HCT116 (cell line): ENCODE data around the gene AUTS2. TPM values are rescaled to one million over a fixed set of nuclear protein-coding genes. Genes with fewer than 3 reads are reported as not detected.

ENCODE experiments used
- ATAC-seq: fragments of 200-7000 bp; cut with Tn5 transposase; 2 replicates; pipeline ENCODE4 v1.9.1; 2020; ENCODE audit warnings: mild to moderate bottlenecking, moderate library complexity
- BruUV-seq: library from RNA; stranded (reverse); fragments of 400-500 nt; replicated peaks from 2 replicates; lab custom pipeline; 2021; lab: Mats Ljungman, UMichigan
- CTCF ChIA-PET: fragments of 300-600 bp; sonication (Branson Sonifier 250); formaldehyde crosslinking; loops from one replicate; lab custom pipeline; 2021; ENCODE audit warnings: antibody characterized with exemption; lab: Charles Lee
- POLR2A ChIA-PET: fragments of 300-600, 350-600 bp; sonication (Branson Sonifier 250); formaldehyde crosslinking; loops from one replicate; lab custom pipeline; 2021; ENCODE audit warnings: antibody characterized with exemption; lab: Charles Lee
- RAD21 ChIA-PET, 2 experiments: fragments of 300-600 bp; sonication (Branson Sonifier 250); formaldehyde crosslinking; loops; one replicate each; lab custom pipeline; 2023; ENCODE audit warnings: low total read pairs in 2 of 2; ENCODE audit not compliant: uncharacterized antibody in 2 of 2, unreplicated experiment in 2 of 2, low non-redundant PET in 1 of 2; lab: Charles Lee
- DNase-seq: peaks from one replicate; pipeline ENCODE4 v3.0.0-alpha.2; 2010; ENCODE audit warnings: low read depth, low spot score
- H2AFZ ChIP-seq: fragments of 200-600 bp; shearing (Covaris generic), sonication (generic); 2 replicates; pipeline ENCODE4 v1.6.1; 2017; ENCODE audit warnings: low read depth, mixed run types, mixed read lengths, antibody characterized with exemption, low read length; ENCODE audit not compliant: poor library complexity, severe bottlenecking
- H3K27ac ChIP-seq: 2 replicates; pipeline ENCODE4 v1.5.1; 2012; ENCODE audit warnings: low read depth, low read length
- H3K27me3 ChIP-seq: fragments of 200-600 bp; sonication (generic); 2 replicates; pipeline ENCODE4 v1.6.1; 2016; ENCODE audit warnings: mixed run types, low read length, mixed read lengths; ENCODE audit not compliant: insufficient read depth
- H3K36me3 ChIP-seq, 2 experiments: fragments of 200-500 bp in 1 of 2; fragments of 200-600 bp in 1 of 2; sonication (Bioruptor generic) in 1 of 2; sonication (generic) in 1 of 2; 2 replicates each; pipeline versions ENCODE4 v1.5.1 to v1.6.1; 2014 to 2016; ENCODE audit warnings: low read length in 2 of 2, inconsistent platforms in 1 of 2, mixed read lengths in 1 of 2, mixed run types in 1 of 2; ENCODE audit not compliant: insufficient read depth in 2 of 2, control insufficient read depth in 1 of 2
- H3K4me1 ChIP-seq, 2 experiments: fragments of 200-600 bp in 1 of 2; sonication (generic) in 1 of 2; 2 replicates each; pipeline versions ENCODE4 v1.5.1 to v1.6.1; 2012 to 2017; ENCODE audit warnings: low read length in 2 of 2, inconsistent platforms in 1 of 2, mild to moderate bottlenecking in 1 of 2, mixed read lengths in 1 of 2, mixed run types in 1 of 2, moderate library complexity in 1 of 2; ENCODE audit not compliant: insufficient read depth in 2 of 2, control insufficient read depth in 1 of 2
- H3K4me2 ChIP-seq: fragments of 200-600 bp; sonication (generic); 2 replicates; pipeline ENCODE4 v1.6.1; 2017; ENCODE audit warnings: mixed run types, low read length, mixed read lengths
- H3K4me3 ChIP-seq, 2 experiments: fragments of 200-600 bp in 1 of 2; sonication (generic) in 1 of 2; replicated peaks in 1 of 2; 2 replicates each; pipeline ENCODE4 v1.5.1; 2011 to 2016; ENCODE audit warnings: low read length in 2 of 2, control low read depth in 1 of 2, low read depth in 1 of 2, mild to moderate bottlenecking in 1 of 2, mixed read lengths in 1 of 2, mixed run types in 1 of 2
- H3K79me2 ChIP-seq: fragments of 200-600 bp; sonication (generic); 2 replicates; pipeline ENCODE4 v1.6.1; 2017; ENCODE audit warnings: mild to moderate bottlenecking, mixed run types, low read length, moderate library complexity, mixed read lengths; ENCODE audit not compliant: insufficient read depth
- H3K9ac ChIP-seq: fragments of 200-600 bp; sonication (generic); 2 replicates; pipeline ENCODE4 v1.6.1; 2016; ENCODE audit warnings: low read length, mixed read lengths
- H3K9me2 ChIP-seq: fragments of 200-600 bp; sonication (generic), shearing (Covaris generic); 2 replicates; pipeline ENCODE4 v1.6.1; 2017; ENCODE audit warnings: mixed run types, mild to moderate bottlenecking, moderate library complexity; ENCODE audit not compliant: insufficient read depth
- H3K9me3 ChIP-seq, 2 experiments: fragments of 200-500 bp in 1 of 2; fragments of 200-600 bp in 1 of 2; sonication (Bioruptor generic) in 1 of 2; sonication (generic) in 1 of 2; 2 replicates each; pipeline ENCODE4 v1.6.1; 2014 to 2017; ENCODE audit warnings: low read length in 2 of 2, mixed read lengths in 2 of 2, inconsistent platforms in 1 of 2, low read depth in 1 of 2, mild to moderate bottlenecking in 1 of 2, mixed run types in 1 of 2, moderate library complexity in 1 of 2; ENCODE audit not compliant: control insufficient read depth in 1 of 2, insufficient read depth in 1 of 2
- H4K20me1 ChIP-seq: fragments of 200-600 bp; sonication (generic), shearing (Covaris generic); 2 replicates; pipeline ENCODE4 v1.6.1; 2017; ENCODE audit warnings: mixed run types, mild to moderate bottlenecking, moderate library complexity; ENCODE audit not compliant: insufficient read depth
- CEBPB ChIP-seq: IDR thresholded peaks from 2 replicates; pipeline ENCODE4 v1.6.1; 2012; ENCODE audit warnings: low read depth
- CTCF ChIP-seq, 3 experiments: fragments of 200-600 bp in 1 of 3; sonication (generic) in 1 of 3; IDR thresholded peaks in 2 of 3; conservative IDR thresholded peaks in 1 of 3; 2 replicates each; pipeline ENCODE4 v1.5.1; 2012 to 2017; ENCODE audit warnings: low read depth in 2 of 3, low read length in 2 of 3, antibody characterized with exemption in 1 of 3, borderline replicate concordance in 1 of 3, control low read depth in 1 of 3, mild to moderate bottlenecking in 1 of 3, mixed read lengths in 1 of 3, mixed run types in 1 of 3, moderate library complexity in 1 of 3; ENCODE audit not compliant: insufficient read depth in 1 of 3
- EGR1 ChIP-seq: IDR thresholded peaks from 2 replicates; pipeline ENCODE4 v1.6.1; 2012; ENCODE audit warnings: low read depth
- ELF1 ChIP-seq: IDR thresholded peaks from 2 replicates; pipeline ENCODE4 v1.6.1; 2012; ENCODE audit warnings: low read depth, borderline replicate concordance
- EZH2 ChIP-seq: fragments of 200-600 bp; sonication (generic); IDR thresholded peaks from 2 replicates; pipeline ENCODE4 v1.6.1; 2017; ENCODE audit warnings: antibody characterized with exemption, mixed run types
- FOSL1 ChIP-seq: IDR thresholded peaks from 2 replicates; pipeline ENCODE4 v1.6.1; 2012; ENCODE audit warnings: low read depth
- JUND ChIP-seq: IDR thresholded peaks from 2 replicates; pipeline ENCODE4 v1.6.1; 2012
- POLR2AphosphoS5 ChIP-seq: IDR thresholded peaks from 2 replicates; pipeline ENCODE4 v1.6.1; 2011; ENCODE audit warnings: mild to moderate bottlenecking, low read depth, low read length, moderate library complexity
- REST ChIP-seq: IDR thresholded peaks from 2 replicates; pipeline ENCODE4 v1.6.1; 2012; ENCODE audit warnings: low read depth
- SIN3A ChIP-seq: IDR thresholded peaks from 2 replicates; pipeline ENCODE4 v1.6.1; 2012; ENCODE audit warnings: low read depth
- SP1 ChIP-seq: IDR thresholded peaks from 2 replicates; pipeline ENCODE4 v1.6.1; 2012; ENCODE audit warnings: low read depth
- SRF ChIP-seq: IDR thresholded peaks from 2 replicates; pipeline ENCODE4 v1.6.1; 2012; ENCODE audit warnings: low read depth
- ZFX ChIP-seq: fragments of 450-650 bp; IDR thresholded peaks from 2 replicates; pipeline ENCODE4 v1.6.1; 2017
- ZNF274 ChIP-seq: fragments of 200-500 bp; sonication (Bioruptor generic); IDR thresholded peaks from 2 replicates; pipeline ENCODE4 v1.6.1; 2014; ENCODE audit warnings: mild to moderate bottlenecking, low read depth, low read length, inconsistent platforms
- intact Hi-C: fragments of 100-400 bp; cut with micrococcal nuclease; formaldehyde crosslinking; loops from 2 replicates; pipeline ENCODE4 v1.10.0; 2022
- total RNA-seq: library from RNA; stranded (reverse); gene quantifications from one replicate; pipeline ENCODE4 v1.2.1, GENCODE V29; 2021; ENCODE audit not compliant: unreplicated experiment

The AUTS2 gene
- total RNA-seq, 1 experiment from 2014 or later = 0.93 TPM

- CTCF ChIA-PET = no interaction called here
- Histone ChIP-seq H3K79me2 (no peaks in the 10 kb centered on the region), H3K4me1 (no peaks in the 10 kb centered on the region), H2AFZ (no peak overlapping the region), H3K4me3 (no peak overlapping the region), H3K27me3 (no peaks in the 10 kb centered on the region), H3K9me2 (no peaks in the 10 kb centered on the region), H3K4me2 (no peak overlapping the region), H3K27ac (no peak overlapping the region), H3K9ac (no peak overlapping the region), H3K9me3 (peaks cover 7 to 19% of the 10 kb centered on the region in 2 experiments; a peak in 2 of 4 replicates), H4K20me1 (no peaks in the 10 kb centered on the region), H3K36me3 (no peaks in the 10 kb centered on the region)
- no TSS peak for BruUV-seq
- intact Hi-C loops = no loop called here
- RAD21 ChIA-PET = no interaction called here
- no peak for ATAC-seq
- no peak for DNase-seq
- TF ChIP-seq ELF1 (no peak), POLR2AphosphoS5 (no peak), CTCF (IDR thresholded peaks at IDR 0.05 in 2 of 3, conservative IDR thresholded peaks at IDR 0.05 in 1 of 3; ENCODE audit: borderline replicate concordance in 1 of 3, insufficient read depth in 1 of 3, low read depth in 2 of 3, low read length in 2 of 3) (no peak)
- POLR2A ChIA-PET = no interaction called here
Observed at GRCh38 chr7:70655694-70656093, 1057.4 kb downstream of the AUTS2 start.

GRCh38 chr7:70657571-70657970 lies 1059.3 kb downstream of the AUTS2 start:
- CTCF ChIA-PET = no interaction called here
- no peaks in the 10 kb centered on the region for H3K27me3 ChIP-seq
- no peak overlapping the region for H3K4me3 ChIP-seq
- no peaks in the 10 kb centered on the region for H4K20me1 ChIP-seq
- H3K9me3 ChIP-seq = peaks cover under 1 to 18% of the 10 kb centered on the region in 2 experiments; a peak in 2 of 4 replicates
- H2AFZ ChIP-seq = no peak overlapping the region
- no TSS peak for BruUV-seq
- H3K9ac ChIP-seq = no peak overlapping the region
- no peak overlapping the region for H3K4me2 ChIP-seq
- RAD21 ChIA-PET = no interaction called here
- DNase-seq (no peak), ATAC-seq (no peak)
- no peaks in the 10 kb centered on the region for H3K36me3 ChIP-seq
- no peak overlapping the region for H3K27ac ChIP-seq
- intact Hi-C loops = no loop called here
- H3K9me2 ChIP-seq = no peaks in the 10 kb centered on the region
- no peaks in the 10 kb centered on the region for H3K4me1 ChIP-seq
- POLR2A ChIA-PET = no interaction called here
- no peaks in the 10 kb centered on the region for H3K79me2 ChIP-seq
- TF ChIP-seq SRF = no peak
- no peak for TF ChIP-seq ZNF274
- no peak for TF ChIP-seq JUND
- TF ChIP-seq FOSL1 = no peak
- TF ChIP-seq ZFX = no peak
- no peak for TF ChIP-seq EGR1
- no peak for TF ChIP-seq REST
- TF ChIP-seq CTCF (IDR thresholded peaks at IDR 0.05 in 2 of 3, conservative IDR thresholded peaks at IDR 0.05 in 1 of 3; ENCODE audit: borderline replicate concordance in 1 of 3, insufficient read depth in 1 of 3, low read depth in 2 of 3, low read length in 2 of 3) = no peak
- no peak for TF ChIP-seq CEBPB
- TF ChIP-seq SIN3A = no peak
- no peak for TF ChIP-seq SP1
- TF ChIP-seq EZH2 = no peak
